ENCODE results near the gene SFXN1.
"Not testable (repeated sequence)": the region's sequence is repeated elsewhere in the genome, so short reads cannot be mapped to it uniquely, and the experiment has no call there.

The SFXN1 gene

GRCh38 chr5:175444060-175444904 is 34.1 kb upstream of the SFXN1 start, which contains the start of gene DRD1:
TSS of gene DRD1 (minus strand) at chr5:175444182. CDS start at chr5:175443099, 1,083 bp downstream.
- H3K4me3 ChIP-seq (ENCODE audit: low read depth, low read length): no peak within 1 kb of the TSS
- TF ChIP-seq, protein P1, sequence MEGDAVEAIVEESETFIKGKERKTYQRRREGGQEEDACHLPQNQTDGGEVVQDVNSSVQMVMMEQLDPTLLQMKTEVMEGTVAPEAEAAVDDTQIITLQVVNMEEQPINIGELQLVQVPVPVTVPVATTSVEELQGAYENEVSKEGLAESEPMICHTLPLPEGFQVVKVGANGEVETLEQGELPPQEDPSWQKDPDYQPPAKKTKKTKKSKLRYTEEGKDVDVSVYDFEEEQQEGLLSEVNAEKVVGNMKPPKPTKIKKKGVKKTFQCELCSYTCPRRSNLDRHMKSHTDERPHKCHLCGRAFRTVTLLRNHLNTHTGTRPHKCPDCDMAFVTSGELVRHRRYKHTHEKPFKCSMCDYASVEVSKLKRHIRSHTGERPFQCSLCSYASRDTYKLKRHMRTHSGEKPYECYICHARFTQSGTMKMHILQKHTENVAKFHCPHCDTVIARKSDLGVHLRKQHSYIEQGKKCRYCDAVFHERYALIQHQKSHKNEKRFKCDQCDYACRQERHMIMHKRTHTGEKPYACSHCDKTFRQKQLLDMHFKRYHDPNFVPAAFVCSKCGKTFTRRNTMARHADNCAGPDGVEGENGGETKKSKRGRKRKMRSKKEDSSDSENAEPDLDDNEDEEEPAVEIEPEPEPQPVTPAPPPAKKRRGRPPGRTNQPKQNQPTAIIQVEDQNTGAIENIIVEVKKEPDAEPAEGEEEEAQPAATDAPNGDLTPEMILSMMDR (conservative IDR thresholded peaks at IDR 0.05; ENCODE audit: low read depth, low read length): peak; percentile 37
- DNase-seq (ENCODE audit: low read depth): peak; percentile 11

- H3K4me3 ChIP-seq (ENCODE audit: low read depth, low read length): no peak overlapping the region
- TF ChIP-seq, protein P1 (conservative IDR thresholded peaks at IDR 0.05; ENCODE audit: low read depth, low read length): no peak
- no peak for DNase-seq (ENCODE audit: low read depth)
Observed at GRCh38 chr5:175444905-175445456, 33.4 kb upstream of the SFXN1 start.

DNA sequence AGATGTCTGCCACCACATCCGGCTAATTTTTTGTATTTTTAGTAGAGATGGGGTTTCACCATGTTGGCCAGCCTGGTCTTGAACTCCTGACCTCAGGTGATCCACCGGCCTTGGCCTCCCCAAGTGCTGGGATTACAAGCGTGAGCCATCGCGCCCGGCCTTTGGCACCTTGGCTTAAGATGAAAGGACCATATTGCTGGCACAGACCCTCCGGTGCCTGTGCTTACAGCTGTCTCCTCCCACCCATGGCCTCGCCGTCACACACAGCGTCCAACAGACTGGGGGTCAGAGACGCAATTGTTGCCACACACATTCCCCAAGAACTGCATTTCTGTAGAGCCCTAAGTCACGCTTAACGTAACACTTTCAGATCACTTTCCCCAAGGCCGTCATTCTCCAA is 32.0 kb upstream of the SFXN1 start:
- DNase-seq (ENCODE audit: low read depth); H3K4me3 ChIP-seq (ENCODE audit: low read depth, low read length): not testable (repeated sequence)

GRCh38 chr5:175447571-175447970 is 30.8 kb upstream of the SFXN1 start:
- H3K4me3 ChIP-seq (ENCODE audit: low read depth, low read length): no peak overlapping the region
- DNase-seq (ENCODE audit: low read depth): no peak
- TF ChIP-seq, protein P1 (conservative IDR thresholded peaks at IDR 0.05; ENCODE audit: low read depth, low read length): no peak

- TF ChIP-seq, protein P1 (conservative IDR thresholded peaks at IDR 0.05; ENCODE audit: low read depth, low read length): no peak
Observed at GRCh38 chr5:175448276-175448675, 30.1 kb upstream of the SFXN1 start.

DNA sequence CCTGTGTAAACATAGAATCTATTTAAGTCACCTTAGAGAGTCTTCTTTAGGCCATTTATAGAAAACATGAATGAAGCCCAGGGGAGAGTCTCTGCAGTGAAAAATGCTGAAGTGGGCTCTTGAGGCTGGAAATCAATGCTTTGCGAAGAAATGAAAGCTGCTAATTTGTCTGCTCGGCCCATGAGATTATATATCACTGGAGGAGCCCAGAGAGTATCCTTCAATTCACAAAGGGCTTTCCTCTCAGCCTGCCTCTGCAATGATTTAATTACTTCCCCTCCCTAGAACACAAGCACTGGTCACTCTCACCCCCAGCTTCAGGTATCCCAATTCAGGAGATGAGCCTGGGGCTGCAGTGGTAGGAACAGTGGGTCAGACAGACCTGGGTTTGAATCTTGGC is 26.2 kb upstream of the SFXN1 start:
- no peak for DNase-seq (ENCODE audit: low read depth)
- TF ChIP-seq, protein P1 (conservative IDR thresholded peaks at IDR 0.05; ENCODE audit: low read depth, low read length): no peak
- H3K4me3 ChIP-seq (ENCODE audit: low read depth, low read length): no peak overlapping the region

More at GRCh38 chr5:175448276-175448675, 30.1 kb upstream of the SFXN1 start:
- no peak overlapping the region for H3K4me3 ChIP-seq (ENCODE audit: low read depth, low read length)
- DNase-seq (ENCODE audit: low read depth): no peak

GRCh38 chr5:175454338-175454737 is 24.0 kb upstream of the SFXN1 start:
- not testable (repeated sequence) for DNase-seq (ENCODE audit: low read depth)

More at GRCh38 chr5:175454338-175454737, 24.0 kb upstream of the SFXN1 start:
- H3K4me3 ChIP-seq (ENCODE audit: low read depth, low read length): not testable (repeated sequence)
